ENCODE measurements around the gene CNTN5.
"Not testable (repeated sequence)": the region's sequence is repeated elsewhere in the genome, so short reads cannot be mapped to it uniquely, and the experiment has no call there.

CNTN5 gene

DNA sequence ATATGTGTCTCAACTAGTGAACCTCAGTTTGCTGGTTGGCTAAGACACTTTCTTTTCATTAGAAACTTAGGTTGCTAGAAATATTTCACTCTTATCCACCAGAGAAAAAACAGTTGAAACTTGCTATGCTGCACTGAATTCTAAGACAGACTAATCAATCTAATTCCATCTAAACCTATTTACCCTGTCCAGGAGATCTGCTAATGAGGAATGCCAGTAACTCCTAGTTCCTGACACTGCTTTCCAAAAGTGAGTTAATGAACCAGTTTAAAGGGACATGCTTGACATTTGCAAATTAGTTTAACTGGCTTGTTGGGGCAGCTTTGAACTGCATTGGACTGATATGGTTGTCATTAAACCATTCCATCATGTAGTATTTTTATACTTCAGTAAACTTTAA, 258.5 kb downstream of the CNTN5 start:
- DNase-seq, result no peak

DNA sequence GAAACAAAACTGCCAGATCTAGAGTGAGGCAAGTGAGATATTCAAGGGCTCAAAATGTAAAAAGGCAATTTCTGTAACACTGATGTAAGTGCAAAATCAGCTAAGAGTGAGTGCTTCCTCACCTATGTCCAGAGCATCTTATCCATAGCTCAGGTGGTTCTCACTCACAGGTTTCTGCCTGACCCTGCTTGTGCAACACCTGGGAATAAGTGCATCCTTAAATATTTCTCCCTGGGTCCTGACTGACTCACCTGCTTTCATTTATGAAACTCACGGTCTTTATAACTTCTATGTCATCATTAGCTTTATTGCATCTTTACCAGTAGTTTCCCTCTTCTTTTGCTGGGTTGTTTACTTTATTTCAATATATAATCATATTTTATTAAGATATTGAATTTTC, 260.6 kb downstream of the CNTN5 start:
- DNase-seq, result no peak

DNA sequence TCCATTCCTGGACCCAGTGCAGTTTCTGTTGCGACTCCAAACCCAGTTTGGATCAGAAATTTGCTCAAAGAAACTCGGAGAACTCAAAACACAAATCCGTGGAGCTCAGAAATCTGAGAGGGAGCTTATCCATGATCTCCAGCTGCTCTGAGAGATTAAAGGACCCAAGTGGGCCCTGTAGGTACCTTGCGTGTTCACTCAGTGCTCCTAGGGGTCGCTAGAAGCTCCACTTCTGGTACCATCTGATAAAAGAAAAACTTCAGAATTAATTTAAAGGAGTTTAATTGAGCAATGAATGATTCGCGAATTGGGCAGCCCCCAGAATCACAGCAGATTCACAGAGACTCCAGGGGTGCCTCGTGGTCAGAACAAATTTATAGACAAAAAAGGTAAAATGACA, 277.2 kb downstream of the CNTN5 start:
- DNase-seq, result not testable (repeated sequence)

DNA sequence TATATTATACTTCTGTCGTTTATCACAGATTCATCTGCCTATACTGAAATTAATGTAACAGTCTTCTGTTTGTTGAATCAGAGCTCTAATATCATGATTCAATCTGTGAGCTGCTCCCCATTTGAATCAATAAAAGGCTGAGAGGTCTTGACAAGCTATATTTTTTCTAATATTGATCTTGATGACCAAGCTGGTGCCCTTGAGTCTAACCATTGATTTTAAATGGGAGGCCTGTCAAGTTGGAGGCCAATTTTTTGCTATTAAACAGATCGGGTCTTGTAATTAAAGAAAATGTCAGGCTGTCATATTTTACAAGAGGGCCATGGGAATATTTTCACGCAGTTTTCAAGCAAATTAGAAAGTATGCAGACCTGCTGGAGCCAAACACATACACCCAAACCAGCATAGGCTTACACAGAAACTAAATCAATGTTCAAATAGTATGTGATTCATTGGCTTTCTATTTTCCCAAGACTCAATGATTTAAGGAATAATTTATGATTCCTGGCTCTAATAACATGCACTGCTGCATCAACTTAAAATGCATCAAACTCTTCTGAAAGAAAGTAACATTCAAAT, 286.9 kb downstream of the CNTN5 start:
- no peak for DNase-seq

DNA sequence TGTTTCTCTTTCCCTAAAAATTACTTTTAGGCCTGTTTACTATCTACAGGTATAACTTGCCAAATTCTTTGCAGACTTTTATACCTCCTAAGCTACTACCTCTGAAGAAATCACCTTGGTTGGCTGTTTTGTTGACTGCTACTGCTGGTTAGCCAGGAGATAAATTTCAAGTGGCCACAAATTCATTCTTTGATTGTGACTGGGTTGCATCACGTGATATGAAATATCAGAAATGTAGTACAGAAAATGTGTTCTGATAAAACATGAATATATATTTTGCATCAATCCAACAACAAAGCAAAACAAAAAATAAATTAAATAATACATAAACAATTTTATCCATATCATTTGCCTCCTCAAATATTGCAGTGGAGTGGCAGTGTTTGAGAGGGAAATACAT, 291.1 kb downstream of the CNTN5 start:
- no peak for DNase-seq

DNA sequence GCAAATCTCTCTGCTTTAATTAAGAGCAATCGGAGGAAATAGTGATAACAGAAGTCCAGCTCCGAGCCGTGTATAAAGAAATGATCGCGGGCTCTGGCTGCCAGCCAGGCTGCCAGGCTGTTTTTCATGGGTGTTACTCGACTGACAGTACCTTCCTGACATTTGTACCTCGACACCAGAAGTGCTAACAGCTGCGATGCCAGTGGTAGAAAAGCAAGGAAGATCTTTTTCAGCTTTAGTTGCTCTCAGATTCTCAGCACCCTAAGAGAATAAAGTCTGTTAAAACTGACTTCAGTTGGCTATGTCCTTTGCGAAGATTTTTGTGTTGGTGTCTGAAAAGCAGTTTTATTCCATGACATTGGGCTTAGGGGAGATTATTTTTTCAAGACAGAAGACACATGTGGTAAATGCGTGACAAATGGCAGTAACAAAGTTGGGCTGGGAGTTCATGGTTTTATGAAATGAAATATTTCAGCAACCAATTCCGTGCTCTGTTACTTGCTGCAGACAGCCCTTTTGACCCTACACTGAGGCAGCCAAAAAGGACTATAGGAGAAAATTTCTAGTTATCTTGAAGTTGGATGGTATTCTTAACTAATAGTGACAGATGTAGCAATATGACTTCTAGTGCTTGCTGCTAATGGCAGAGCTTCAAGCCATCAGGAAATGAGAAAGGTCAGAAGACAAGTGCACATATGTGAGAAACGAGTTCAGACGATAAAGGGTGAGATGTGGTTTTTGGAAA, 296.2 kb downstream of the CNTN5 start:
- DNase-seq, result no peak

DNA sequence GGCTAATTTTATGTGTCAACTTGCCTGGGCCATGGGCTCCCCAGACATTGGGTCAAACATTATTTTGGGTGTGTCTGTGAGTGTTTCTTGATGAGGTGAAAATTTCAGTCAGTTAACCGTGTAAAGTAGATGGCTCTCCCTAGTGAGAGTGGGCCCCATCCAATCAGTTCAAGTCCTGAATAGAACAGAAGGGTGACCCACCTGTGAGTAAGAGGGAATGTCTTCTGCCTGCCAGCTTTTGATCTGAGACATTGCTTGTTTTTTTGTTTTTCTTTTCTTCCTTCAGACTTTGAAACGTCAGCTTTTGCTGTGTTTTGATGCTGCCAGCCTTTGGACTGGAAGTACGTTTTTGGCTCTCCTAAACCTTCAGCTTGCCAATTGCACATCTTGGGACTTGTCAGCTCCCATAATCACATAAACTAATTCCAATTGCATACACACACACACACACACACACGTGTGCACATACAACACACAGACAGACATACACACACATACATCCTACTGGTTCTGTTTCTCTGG, 300.1 kb downstream of the CNTN5 start:
- DNase-seq, result no peak

DNA sequence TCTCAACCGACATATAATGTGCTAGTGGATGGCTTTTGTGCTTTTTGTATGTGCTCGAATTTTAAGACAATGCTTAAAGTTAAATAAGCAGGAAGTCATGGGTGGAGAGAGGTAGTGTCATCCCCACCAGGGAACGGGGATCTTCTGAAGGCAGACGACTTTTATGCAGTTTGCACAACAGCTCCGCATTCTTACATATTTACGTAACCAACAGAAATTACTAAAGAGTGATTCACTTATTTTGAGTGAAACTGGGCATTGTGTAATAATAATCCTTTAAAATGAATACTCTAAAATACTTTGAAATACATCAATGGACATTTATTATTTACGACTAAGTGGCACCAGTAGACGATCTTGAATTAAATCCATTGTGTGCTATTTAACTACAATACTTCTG, 305.1 kb downstream of the CNTN5 start:
- DNase-seq, result no peak

DNA sequence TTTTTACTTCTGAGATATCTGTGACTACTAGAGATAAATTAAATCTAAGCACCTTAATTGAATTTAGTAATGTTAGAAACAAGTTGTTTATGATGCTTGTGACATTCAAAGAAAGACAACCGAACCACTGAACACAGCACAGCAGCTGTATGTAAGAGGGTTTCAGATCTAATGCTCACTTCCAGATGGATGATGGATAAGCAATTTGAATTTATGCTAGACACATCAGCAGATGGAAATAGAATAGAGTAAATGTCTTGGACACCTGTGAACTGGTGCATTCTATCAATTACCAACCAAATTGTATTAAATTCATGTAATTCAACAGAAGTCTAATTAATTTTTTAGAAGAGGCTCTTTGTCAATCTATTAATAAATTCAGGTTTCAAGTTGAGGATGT, 306.3 kb downstream of the CNTN5 start:
- DNase-seq, result no peak

DNA sequence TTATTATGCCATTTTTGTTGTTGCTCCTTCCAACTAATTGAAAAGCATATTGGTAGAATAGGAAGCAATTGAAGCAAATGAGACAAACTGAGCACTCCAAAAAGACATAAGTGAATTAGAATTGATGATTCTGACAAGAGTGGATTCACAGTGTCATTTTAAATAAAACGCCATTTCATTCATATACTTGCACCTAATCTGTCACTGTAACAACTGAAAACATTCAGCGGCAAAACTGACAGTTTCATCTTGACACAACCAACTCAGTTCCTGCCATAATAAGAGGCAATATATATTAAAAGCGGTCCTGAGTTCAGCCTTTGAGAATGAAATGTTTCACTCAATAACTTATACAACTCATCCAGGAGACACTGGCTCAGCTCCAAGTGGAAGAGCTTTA, 306.8 kb downstream of the CNTN5 start:
- no peak for DNase-seq

DNA sequence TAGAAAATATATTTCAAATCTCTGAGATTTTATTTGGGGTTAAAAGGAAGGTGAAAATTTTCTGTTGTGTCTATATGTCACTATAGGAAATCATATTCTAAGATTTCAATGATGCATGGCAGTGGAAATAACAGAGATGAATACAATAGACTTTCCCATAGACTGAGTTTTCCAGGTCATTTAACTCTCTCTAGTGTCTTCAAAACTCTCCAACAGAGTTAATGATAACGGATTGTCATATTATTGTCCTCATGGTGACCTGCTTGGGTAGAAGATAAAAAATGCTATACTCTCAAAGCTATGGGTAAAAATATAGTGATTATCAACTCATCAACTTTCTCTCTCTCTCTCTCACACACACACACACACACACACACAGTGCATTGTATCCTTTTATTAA, 312.9 kb downstream of the CNTN5 start:
- no peak for DNase-seq

DNA sequence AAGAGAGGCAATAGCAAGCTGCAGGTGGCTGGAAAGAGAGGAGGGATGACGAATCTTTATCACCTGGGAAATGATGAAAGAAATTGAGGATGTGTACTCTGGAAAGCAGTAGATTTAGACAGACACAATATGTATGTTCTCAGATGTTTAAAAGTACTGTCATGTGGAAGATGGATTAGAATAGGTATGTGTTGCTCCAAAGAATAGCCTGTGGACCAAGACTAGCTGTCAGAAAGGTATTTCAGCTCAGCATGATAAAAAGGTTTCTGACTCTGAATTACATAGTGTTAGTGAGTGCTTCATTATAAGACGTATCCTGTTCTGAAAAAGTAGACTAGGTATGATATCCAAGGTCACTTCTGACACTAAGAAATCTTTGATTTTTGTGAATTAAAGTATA, 322.4 kb downstream of the CNTN5 start:
- DNase-seq, result no peak

DNA sequence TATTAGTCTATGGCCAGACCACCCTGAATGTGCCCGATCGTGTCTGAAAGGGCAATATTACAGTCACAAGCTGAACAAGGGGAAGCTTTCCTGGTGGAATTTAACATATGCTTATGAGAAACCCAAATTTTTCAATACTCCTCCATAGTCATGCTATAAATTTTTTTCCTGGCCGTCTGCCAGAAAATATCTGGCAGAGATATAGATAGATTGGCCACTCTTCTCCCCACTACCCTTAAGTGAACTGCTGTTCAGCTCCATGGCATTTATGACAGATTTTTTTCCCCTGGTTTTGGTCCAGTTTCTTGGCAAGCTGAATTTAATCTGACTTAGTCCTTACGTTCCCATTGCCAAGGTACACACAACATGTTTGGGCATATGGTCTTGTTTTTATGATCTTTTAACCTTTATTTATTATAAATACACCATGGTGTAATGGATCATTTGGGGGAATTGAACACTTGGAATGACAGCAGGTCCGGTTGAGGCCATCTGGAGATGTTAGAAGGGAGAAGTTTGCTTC, 328.5 kb downstream of the CNTN5 start:
- DNase-seq, result no peak

DNA sequence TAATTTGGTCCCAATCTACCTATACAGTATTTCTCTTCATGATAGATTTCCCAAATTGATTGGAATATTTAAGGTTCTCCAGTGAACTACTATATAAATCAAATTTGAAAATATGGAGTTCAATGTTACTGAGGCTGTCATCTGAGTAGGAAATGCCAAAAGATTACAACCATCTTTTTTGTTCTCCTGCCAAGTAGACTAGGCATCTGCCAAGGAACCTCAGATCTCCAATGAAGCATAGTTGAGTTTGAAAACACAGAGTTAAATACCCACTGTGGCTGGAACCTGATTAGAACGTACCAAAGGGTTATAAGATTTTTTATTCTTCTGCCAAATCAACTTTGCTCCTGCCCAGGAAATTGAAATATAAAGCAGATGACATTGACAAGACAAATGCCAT, 330.9 kb downstream of the CNTN5 start:
- no peak for DNase-seq

DNA sequence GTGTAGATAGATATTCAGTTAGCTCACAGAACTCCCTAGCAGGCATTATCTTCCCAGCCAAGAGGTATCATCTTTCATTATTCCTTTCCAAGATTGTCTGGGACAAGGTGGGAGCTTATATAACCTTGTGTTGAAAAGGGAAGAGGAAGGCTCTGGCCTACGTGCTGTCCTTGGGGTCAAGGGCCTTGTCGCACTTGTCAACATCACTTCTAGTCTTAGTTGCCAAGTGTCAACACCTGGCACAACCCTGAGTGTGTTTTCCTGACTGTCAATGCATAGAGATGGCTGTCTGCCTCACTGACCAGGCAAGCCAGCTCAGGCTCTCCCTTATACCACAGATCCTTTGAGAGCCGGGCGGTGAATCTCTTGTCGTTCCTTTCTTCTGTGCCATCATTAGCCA, 331.9 kb downstream of the CNTN5 start:
- no peak for DNase-seq

DNA sequence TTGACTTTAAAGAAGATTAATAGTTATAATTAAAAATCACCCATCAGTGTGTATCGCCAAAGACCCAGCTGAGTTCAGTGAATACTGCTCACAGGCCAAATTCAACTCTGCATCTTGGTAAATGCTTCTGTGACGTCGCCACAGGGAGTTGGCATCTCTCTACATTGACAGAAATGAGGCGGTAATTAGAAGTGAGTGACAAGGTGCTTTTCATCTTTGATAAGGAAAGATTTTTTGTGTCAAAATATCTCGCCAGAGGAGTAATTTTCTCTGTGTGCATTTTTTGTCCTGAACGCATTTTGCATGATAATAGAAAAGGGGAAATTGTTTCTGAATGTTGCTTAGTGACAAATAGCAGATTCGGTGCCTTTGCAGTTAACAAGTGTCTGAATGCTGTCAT, 345.8 kb downstream of the CNTN5 start:
- DNase-seq, result no peak

DNA sequence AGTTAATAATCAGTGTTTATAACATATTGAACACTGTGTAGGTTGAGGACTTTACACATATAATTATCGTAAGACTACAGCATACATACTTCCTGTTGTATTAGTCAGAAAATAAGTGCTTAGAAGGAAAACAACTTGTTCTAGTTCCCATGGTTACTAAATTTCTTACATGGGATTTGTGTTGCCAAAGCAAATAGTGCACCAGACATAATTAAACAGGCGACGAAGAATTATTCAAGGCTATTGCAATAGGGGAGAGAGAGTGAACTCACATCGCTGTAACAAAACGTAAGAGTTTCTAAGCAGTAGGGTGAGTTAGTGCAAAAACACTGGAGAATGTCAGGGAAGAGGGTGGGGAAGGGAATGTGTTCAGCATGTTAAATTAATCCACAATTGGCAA, 347.8 kb downstream of the CNTN5 start:
- no peak for DNase-seq

DNA sequence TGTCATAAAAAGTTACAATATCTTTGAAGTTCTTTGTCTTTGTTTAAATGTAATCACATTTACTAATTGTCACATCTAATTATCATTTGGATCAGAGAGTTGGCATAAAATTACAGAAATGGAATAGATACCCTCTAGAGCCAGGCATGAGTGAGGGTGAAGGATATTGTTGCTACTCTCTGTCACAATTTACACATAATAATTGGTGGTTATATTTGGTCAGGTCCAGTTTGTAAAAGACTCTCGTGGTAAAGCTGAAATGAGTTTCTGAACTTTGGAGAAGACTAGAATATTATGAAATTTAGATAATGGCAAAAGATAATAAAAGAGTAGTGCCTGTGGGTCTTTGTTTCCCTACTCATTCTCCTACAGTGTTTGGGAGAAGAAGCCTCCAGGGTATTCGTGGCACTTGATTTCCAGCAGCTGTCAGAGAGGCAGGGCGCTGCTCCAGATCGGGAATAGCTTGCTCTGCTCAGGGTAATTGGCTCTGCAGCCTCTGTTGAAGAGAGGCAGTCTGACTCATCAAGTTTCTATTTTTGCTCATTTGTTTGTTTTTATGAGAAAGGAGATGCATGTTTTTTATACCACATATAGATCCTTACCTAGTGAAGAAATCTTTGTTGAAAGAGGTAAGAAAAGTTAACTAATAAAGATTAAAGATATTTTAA, 349.9 kb downstream of the CNTN5 start:
- no peak for DNase-seq

DNA sequence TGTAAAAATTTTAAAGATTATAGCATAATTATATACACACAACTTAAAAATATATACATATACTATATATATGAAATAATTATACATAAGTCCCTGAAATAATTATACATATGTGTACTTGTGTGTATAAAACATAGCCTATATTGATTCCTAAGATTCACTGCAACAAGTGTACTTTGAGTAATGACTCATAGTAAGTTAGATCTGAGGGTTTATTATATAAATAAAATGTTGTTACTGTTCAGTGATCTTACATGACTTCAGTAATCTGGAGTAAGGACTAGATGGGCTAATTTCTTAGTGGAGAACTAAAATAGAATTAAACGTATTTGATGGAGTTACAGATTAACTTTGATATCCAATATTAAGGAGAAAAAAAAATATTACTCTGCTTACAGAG, 350.5 kb downstream of the CNTN5 start:
- DNase-seq, result no peak

DNA sequence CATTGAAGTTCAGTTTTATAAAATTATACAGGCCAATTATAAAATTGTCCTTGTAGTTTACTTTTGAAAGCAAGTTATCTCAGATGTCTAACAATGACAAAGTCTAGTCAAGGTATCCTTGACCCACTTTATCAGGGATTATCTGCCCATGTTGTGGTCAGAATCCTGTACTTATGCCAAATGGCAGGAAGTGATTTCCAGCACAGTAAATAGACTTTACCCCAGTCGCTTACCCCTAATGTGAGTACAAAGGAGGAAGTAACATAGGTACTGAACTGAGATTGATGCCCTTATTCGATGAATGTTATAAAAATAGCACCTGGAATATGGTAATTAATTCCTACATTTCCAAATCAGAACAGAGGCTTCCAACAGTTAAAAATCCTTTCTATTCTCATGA, 355.7 kb downstream of the CNTN5 start:
- DNase-seq, result no peak

DNA sequence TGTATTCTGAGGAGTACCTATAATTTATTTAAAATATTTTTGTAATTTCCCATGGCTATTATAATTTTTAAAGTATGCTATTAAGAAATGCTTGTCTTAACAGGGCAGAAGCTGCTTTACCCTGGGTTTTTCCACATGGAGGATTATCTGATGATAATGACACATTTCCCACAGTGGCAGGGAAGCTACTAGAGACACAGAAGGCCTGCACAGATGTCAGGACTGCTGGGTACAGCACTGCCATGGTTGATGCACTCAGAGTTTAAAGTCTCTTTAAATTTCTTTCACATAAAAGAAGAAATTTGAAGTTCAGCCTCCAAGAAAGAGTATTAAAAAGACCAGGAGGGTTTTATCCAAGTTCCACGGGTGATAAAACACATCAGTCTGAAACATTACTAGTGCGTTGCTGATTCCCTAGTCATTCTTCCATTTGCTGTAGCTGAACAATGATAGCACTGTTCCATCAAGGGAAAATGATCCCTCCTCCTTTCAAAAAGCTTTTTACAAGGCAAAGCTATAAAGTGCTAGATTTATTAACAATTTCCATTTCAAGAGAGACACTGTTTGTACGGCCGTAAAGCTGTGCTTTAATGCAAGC, 363.0 kb downstream of the CNTN5 start:
- DNase-seq, result no peak

DNA sequence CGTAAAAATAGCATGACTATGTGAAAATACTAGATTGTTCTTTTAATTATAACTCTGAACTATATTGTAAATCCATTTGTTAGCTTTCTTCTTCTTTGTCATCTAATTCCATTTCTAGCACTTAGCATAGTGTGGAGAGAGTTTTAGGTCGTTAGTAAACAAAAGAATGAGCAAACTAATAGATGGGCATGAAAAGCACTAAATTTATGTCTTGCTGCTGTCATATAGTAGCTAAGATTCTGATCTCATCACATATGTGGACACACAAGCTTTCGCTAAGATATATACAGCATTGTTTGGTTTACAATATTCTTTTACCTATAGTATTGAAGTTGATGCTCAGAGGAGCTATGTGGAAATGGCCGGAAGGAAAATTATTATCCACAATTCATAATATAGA, 370.5 kb downstream of the CNTN5 start:
- no peak for DNase-seq

DNA sequence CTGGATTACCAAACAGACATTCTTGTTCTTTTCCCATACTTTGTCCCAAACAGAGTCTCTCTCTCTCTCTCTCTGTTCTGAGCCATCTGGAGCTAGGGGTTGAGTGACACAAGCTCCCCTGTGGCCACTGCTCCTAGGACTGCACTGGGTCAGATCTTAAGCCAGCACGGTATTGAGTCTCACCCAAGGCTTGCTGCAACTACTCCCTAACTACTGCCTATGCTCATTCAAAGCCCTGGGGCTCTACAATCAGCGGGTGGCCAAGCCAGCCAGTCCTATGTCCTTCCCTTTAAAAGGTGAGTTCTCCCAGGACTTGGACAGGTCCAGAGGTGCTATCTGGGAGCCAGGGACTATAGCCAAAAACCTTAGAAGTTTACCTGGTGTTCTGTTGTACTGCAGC, 385.6 kb downstream of the CNTN5 start:
- no peak for DNase-seq

DNA sequence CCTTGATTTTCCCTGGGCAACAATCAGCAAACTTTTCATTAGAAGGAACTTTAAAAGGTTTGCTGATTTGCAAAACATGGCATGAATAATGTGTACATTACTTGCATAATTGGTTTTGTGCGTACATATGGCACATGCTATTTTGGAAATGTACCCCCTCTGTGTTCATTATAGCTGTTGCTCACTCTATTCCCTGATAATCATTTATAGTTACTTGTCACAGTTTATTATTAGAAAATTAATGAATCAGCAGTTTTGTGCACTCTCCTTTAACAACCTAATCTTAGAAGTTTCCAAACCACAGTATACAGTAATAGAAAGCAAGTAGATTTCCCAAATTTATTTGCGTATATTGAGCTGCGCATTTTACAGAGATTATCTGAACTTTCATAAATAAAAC, 389.9 kb downstream of the CNTN5 start:
- no peak for DNase-seq
